A673 (cell line): ENCODE data around the gene CPHXL2. TPM values are rescaled to one million over a fixed set of nuclear protein-coding genes. Genes with fewer than 3 reads are reported as not detected.

Experiments
- BruUV-seq: library from RNA; stranded (reverse); fragments of 400-500 nt; replicated peaks from 2 replicates; lab custom pipeline; 2021; lab: Mats Ljungman, UMichigan
- CTCF ChIA-PET: fragments of 300-600 bp; sonication (Branson Sonifier 250); formaldehyde crosslinking; loops from one replicate; lab custom pipeline; 2022; ENCODE audit warnings: antibody characterized with exemption; lab: Charles Lee
- POLR2A ChIA-PET: fragments of 300-600 bp; sonication (Branson Sonifier 250); formaldehyde crosslinking; loops from one replicate; lab custom pipeline; 2022; ENCODE audit warnings: antibody characterized with exemption; ENCODE audit not compliant: low non-redundant PET; lab: Charles Lee
- DNase-seq: peaks from one replicate; pipeline ENCODE4 v3.0.0-alpha.2; 2015; ENCODE audit warnings: low spot score
- H3K27ac ChIP-seq: fragments of 200-600 bp; sonication (generic); 2 replicates; pipeline ENCODE4 v1.5.1; 2016; ENCODE audit warnings: mixed run types, low read depth, mild to moderate bottlenecking, mixed read lengths, antibody characterized with exemption, low read length; ENCODE audit not compliant: poor library complexity, severe bottlenecking
- H3K27me3 ChIP-seq: fragments of 200-600 bp; sonication (generic); replicated peaks from 2 replicates; pipeline ENCODE4 v1.6.1; 2017; ENCODE audit warnings: mixed run types, low read depth, mild to moderate bottlenecking, mixed read lengths, antibody characterized with exemption, low read length; ENCODE audit not compliant: insufficient read depth, poor library complexity
- H3K36me3 ChIP-seq: fragments of 200-600 bp; sonication (generic); 2 replicates; pipeline ENCODE4 v1.6.1; 2016; ENCODE audit warnings: mixed run types, mild to moderate bottlenecking, mixed read lengths, antibody characterized with exemption, low read length; ENCODE audit not compliant: insufficient read depth, poor library complexity, severe bottlenecking
- H3K4me1 ChIP-seq: fragments of 200-600 bp; sonication (generic); 2 replicates; pipeline ENCODE4 v1.6.1; 2017; ENCODE audit warnings: mixed run types, mild to moderate bottlenecking, mixed read lengths, antibody characterized with exemption, low read length; ENCODE audit not compliant: insufficient read depth, poor library complexity, severe bottlenecking
- H3K4me3 ChIP-seq: fragments of 200-600 bp; sonication (generic); 2 replicates; pipeline ENCODE4 v1.5.1; 2016; ENCODE audit warnings: low read depth, mixed run types, mild to moderate bottlenecking, mixed read lengths, low read length; ENCODE audit not compliant: poor library complexity, severe bottlenecking
- H3K9me3 ChIP-seq: fragments of 200-600 bp; sonication (generic); 2 replicates; pipeline ENCODE4 v1.6.1; 2016; ENCODE audit warnings: mixed run types, low read depth, mild to moderate bottlenecking, mixed read lengths, antibody characterized with exemption, low read length; ENCODE audit not compliant: poor library complexity, severe bottlenecking
- EZH2 ChIP-seq: fragments of 200-600 bp; sonication (generic); IDR thresholded peaks from 2 replicates; pipeline ENCODE4 v1.6.1; 2017; ENCODE audit warnings: borderline replicate concordance, low read depth, mild to moderate bottlenecking, mixed read lengths, antibody characterized with exemption, low read length; ENCODE audit not compliant: poor library complexity, severe bottlenecking
- intact Hi-C: fragments of 100-400 bp; cut with micrococcal nuclease; formaldehyde crosslinking; loops from one replicate; pipeline ENCODE4 v1.10.0; 2022; ENCODE audit not compliant: unreplicated experiment
- total RNA-seq: library from RNA; stranded (reverse); gene quantifications from 2 replicates; pipeline ENCODE4 v1.2.3, GENCODE V29; 2021
- TF ChIP-seq, protein P1 (sequence below): fragments of 300-800, 200-600 bp; sonication (generic); conservative IDR thresholded peaks from 2 replicates; pipeline ENCODE4 v1.5.1; 2017; ENCODE audit warnings: low read depth, mild to moderate bottlenecking, antibody characterized with exemption, low read length, moderate library complexity, mixed read lengths

Gene CPHXL2
- total RNA-seq, 1 experiment from 2014 or later, result not detected

DNA sequence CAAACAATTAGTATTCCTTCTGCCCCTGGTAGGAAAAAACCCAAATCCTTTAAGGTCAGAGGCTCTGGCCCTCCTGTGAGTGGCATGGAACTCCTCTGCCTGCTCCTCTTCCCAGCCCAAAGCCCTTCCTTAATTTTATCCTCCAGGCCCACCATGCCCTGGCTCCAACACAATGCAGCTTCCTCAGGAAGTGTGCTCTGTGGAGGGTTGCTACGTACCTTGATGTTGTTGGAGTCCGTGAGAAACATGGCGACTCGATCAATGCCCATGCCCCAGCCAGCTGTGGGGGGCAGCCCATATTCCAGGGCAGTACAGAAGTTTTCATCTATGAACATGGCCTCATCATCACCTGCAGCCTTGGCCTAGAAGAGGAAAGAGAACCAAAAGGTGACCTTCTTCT lies 48.5 kb downstream of the CPHXL2 start:
- TF ChIP-seq EZH2, result no peak
- TF ChIP-seq, protein P1, sequence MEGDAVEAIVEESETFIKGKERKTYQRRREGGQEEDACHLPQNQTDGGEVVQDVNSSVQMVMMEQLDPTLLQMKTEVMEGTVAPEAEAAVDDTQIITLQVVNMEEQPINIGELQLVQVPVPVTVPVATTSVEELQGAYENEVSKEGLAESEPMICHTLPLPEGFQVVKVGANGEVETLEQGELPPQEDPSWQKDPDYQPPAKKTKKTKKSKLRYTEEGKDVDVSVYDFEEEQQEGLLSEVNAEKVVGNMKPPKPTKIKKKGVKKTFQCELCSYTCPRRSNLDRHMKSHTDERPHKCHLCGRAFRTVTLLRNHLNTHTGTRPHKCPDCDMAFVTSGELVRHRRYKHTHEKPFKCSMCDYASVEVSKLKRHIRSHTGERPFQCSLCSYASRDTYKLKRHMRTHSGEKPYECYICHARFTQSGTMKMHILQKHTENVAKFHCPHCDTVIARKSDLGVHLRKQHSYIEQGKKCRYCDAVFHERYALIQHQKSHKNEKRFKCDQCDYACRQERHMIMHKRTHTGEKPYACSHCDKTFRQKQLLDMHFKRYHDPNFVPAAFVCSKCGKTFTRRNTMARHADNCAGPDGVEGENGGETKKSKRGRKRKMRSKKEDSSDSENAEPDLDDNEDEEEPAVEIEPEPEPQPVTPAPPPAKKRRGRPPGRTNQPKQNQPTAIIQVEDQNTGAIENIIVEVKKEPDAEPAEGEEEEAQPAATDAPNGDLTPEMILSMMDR, result no peak
- Histone ChIP-seq H3K9me3 (no peaks in the 10 kb centered on the region), H3K27ac (peak overlapping the region; percentile 14), H3K27me3 (no peaks in the 10 kb centered on the region), H3K4me3 (no peak overlapping the region), H3K4me1 (peaks cover 5% of the 10 kb centered on the region), H3K36me3 (peaks cover 71% of the 10 kb centered on the region)
- DNase-seq, result no peak
- intact Hi-C loops, result no loop called here
- ChIA-PET POLR2A (no interaction called here), CTCF (no interaction called here)
- no TSS peak for BruUV-seq

DNA sequence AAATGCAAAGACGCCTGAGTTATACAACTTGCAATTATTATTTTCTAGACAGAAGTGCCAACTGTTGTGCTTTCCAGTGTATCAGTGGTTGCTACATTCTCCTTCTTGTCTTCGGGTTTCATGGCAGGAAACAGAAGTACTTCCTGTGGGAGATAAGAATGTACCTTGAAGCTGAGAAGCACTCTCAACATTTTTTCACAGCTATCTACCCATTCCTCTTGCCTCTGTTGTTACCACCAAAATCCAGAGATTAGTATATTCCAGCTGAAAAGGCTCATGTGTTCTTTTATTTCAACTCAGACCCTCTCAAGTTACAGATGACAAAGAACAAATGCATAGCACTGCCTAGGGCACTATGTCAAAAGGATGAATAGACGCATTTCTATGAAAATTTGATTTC lies 49.0 kb downstream of the CPHXL2 start:
- TF ChIP-seq EZH2, result no peak
- TF ChIP-seq, protein P1, result no peak
- no peak overlapping the region for H3K4me3 ChIP-seq
- intact Hi-C loops, result no loop called here
- ChIA-PET CTCF (no interaction called here), POLR2A (no interaction called here)
- peaks cover 5% of the 10 kb centered on the region for H3K4me1 ChIP-seq
- no peaks in the 10 kb centered on the region for H3K9me3 ChIP-seq
- no TSS peak for BruUV-seq
- H3K27ac ChIP-seq, result peak overlapping the region; percentile 14
- peaks cover 66% of the 10 kb centered on the region for H3K36me3 ChIP-seq
- peak; percentile 16 for DNase-seq
- no peaks in the 10 kb centered on the region for H3K27me3 ChIP-seq

DNA sequence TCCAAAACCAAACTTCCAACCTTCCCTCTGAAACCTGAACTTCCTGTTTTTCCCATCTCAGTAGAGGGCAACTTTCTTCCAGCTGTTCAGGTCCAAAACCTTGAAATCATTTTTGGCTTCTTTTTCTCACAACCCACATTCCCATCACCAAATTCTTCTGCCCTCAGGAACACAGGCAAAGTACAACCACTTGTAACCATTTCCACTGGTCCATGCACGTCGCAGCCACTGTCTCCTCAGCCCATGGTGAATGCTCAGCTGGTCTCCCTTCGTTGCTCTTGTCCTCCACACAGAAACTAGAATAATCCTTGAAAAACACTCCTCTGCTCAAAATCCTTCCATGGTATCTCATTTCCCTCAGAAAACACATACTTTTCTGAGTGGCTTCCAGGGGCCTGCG lies 50.0 kb downstream of the CPHXL2 start:
- no peak overlapping the region for H3K4me3 ChIP-seq
- peaks cover 56% of the 10 kb centered on the region for H3K36me3 ChIP-seq
- H3K27me3 ChIP-seq, result no peaks in the 10 kb centered on the region
- ChIA-PET POLR2A (no interaction called here), CTCF (no interaction called here)
- intact Hi-C loops, result no loop called here
- no TSS peak for BruUV-seq
- DNase-seq, result no peak
- peaks cover 10% of the 10 kb centered on the region for H3K4me1 ChIP-seq
- TF ChIP-seq, protein P1, result no peak
- no peak overlapping the region for H3K27ac ChIP-seq
- no peaks in the 10 kb centered on the region for H3K9me3 ChIP-seq
